Calu3 (cell line): ENCODE data around the gene TPD52L3. TPM values are rescaled to one million over a fixed set of nuclear protein-coding genes. Genes with fewer than 3 reads are reported as not detected.

Experiments
- BruUV-seq: library from RNA; stranded (reverse); fragments of 400-500 nt; replicated peaks from 2 replicates; lab custom pipeline; 2021; lab: Mats Ljungman, UMichigan
- CTCF ChIA-PET: fragments of 300-600 bp; sonication (Branson Sonifier 250); formaldehyde crosslinking; loops from one replicate; lab custom pipeline; 2022; ENCODE audit warnings: antibody characterized with exemption; lab: Charles Lee
- DNase-seq: peaks from one replicate; pipeline ENCODE4 v3.0.0; 2022
- H3K27ac Mint-ChIP-seq: one replicate; pipeline ENCODE4 v1.8.0; 2022; ENCODE audit warnings: mixed read lengths; ENCODE audit not compliant: unreplicated experiment
- H3K27me3 Mint-ChIP-seq: one replicate; pipeline ENCODE4 v1.8.0; 2022; ENCODE audit warnings: mixed read lengths; ENCODE audit not compliant: unreplicated experiment
- H3K36me3 Mint-ChIP-seq: one replicate; pipeline ENCODE4 v1.8.0; 2022; ENCODE audit warnings: mild to moderate bottlenecking, moderate library complexity, mixed read lengths; ENCODE audit not compliant: insufficient read depth, unreplicated experiment
- H3K4me1 Mint-ChIP-seq: one replicate; pipeline ENCODE4 v1.8.0; 2022; ENCODE audit warnings: mild to moderate bottlenecking, low read depth, mixed read lengths; ENCODE audit not compliant: unreplicated experiment
- H3K4me3 Mint-ChIP-seq: one replicate; pipeline ENCODE4 v1.8.0; 2022; ENCODE audit warnings: mild to moderate bottlenecking, low read depth, moderate library complexity, mixed read lengths; ENCODE audit not compliant: unreplicated experiment
- H3K9me3 Mint-ChIP-seq: one replicate; pipeline ENCODE4 v1.8.0; 2022; ENCODE audit warnings: low read depth, mixed read lengths; ENCODE audit not compliant: unreplicated experiment
- CTCF ChIP-seq: fragments of 200-600 bp; IDR thresholded peaks from one replicate; pipeline ENCODE4 v1.8.0; 2022; ENCODE audit warnings: antibody characterized with exemption; ENCODE audit not compliant: unreplicated experiment
- intact Hi-C: fragments of 100-400 bp; cut with micrococcal nuclease; formaldehyde crosslinking; loops from one replicate; pipeline ENCODE4 v1.10.0; 2022; ENCODE audit not compliant: unreplicated experiment
- total RNA-seq: library from RNA; stranded (reverse); gene quantifications from 2 replicates; pipeline ENCODE4 v1.2.3, GENCODE V29; 2022

The TPD52L3 gene
- total RNA-seq, 1 experiment from 2014 or later = not detected

DNA sequence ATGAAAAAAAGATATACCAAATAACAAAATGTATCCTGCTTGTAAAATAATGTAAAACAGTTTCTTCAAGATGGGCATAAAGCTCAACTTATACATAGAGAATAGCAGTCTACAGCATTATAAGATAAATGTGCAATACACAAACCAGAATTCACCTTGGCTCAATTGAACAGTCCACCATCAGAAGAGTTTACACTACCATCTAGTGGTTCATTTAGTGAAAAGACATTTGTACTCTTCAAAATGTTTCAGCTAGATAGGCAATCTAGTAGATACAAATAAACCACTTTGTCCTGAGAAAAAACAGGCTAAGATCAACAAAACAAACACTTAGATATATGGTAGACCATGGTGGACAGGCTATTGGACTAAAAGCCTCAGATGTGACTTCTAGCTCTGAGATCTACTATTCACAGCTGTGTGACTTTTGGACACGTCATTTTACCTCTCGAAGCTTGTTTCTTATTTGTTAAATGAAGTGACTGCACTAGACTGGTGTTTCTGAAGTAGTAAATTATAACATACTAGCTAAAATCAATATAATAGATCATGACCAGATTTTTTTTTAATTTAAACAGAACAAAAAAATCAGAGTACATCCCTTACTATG, 22.1 kb upstream of the TPD52L3 start:
- Mint-ChIP-seq H3K9me3 (peaks cover 5% of the 10 kb centered on the region), H3K36me3 (no peaks in the 10 kb centered on the region), H3K4me3 (no peak overlapping the region), H3K27ac (no peak overlapping the region), H3K27me3 (no peaks in the 10 kb centered on the region), H3K4me1 (peaks cover 8% of the 10 kb centered on the region)
- TF ChIP-seq CTCF = peak; percentile 23
- no peak for DNase-seq
- no TSS peak for BruUV-seq
- CTCF ChIA-PET = interaction anchor here (0.6 to 2.5 kb wide), 8 partner anchors 9 to 420 kb away, joined by 3 to 43 read pairs (median 4); no protein-coding TSS in a partner anchor
- intact Hi-C loops = loop anchor here (1.0 to 10.0 kb wide), 3 partner anchors 81 to 419 kb away; no protein-coding TSS in a partner anchor

GRCh38 chr9:6307551-6308096, 20.6 kb upstream of the TPD52L3 start:
- Mint-ChIP-seq H3K36me3 (no peaks in the 10 kb centered on the region), H3K27ac (no peak overlapping the region), H3K4me3 (no peak overlapping the region), H3K27me3 (no peaks in the 10 kb centered on the region), H3K4me1 (peaks cover under 1% of the 10 kb centered on the region), H3K9me3 (peaks cover 5% of the 10 kb centered on the region)
- intact Hi-C loops = loop anchor here (2.0 to 10.0 kb wide), 2 partner anchors 83 to 421 kb away; no protein-coding TSS in a partner anchor
- TF ChIP-seq CTCF = no peak
- CTCF ChIA-PET = no interaction called here
- no TSS peak for BruUV-seq
- DNase-seq = no peak

GRCh38 chr9:6330958-6331634, 2.9 kb downstream of the TPD52L3 start:
- intact Hi-C loops = no loop called here
- BruUV-seq = no TSS peak
- CTCF ChIA-PET = no interaction called here
- DNase-seq = no peak
- H3K36me3 Mint-ChIP-seq = no peaks in the 10 kb centered on the region
- H3K27me3 Mint-ChIP-seq = peaks cover 16% of the 10 kb centered on the region
- H3K27ac Mint-ChIP-seq = no peak overlapping the region
- no peaks in the 10 kb centered on the region for H3K4me1 Mint-ChIP-seq
- TF ChIP-seq CTCF = no peak
- peaks cover 7% of the 10 kb centered on the region for H3K9me3 Mint-ChIP-seq
- H3K4me3 Mint-ChIP-seq = no peak overlapping the region

DNA sequence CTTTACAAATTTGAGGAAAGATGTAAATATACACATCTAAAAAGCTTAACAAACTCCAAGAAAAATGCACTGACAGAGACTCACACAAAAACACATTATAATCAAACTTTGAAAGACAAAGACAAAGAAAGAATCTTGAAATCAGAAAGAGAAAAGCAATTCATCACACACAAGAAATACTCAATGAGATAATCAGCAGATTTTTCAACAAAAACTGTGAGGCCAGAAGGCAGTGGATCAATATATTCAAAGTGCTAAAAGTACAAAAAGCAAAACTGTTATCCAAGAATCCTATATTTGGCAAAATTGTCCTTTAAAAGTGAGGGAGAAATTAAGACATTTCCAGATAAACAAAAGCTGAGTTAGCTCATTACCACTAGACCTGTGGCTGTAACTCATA, 6.1 kb downstream of the TPD52L3 start:
- no peak for TF ChIP-seq CTCF
- Mint-ChIP-seq H3K9me3 (peaks cover 9% of the 10 kb centered on the region), H3K27me3 (peaks cover 37% of the 10 kb centered on the region), H3K4me1 (no peaks in the 10 kb centered on the region), H3K27ac (no peak overlapping the region), H3K4me3 (no peak overlapping the region), H3K36me3 (no peaks in the 10 kb centered on the region)
- CTCF ChIA-PET = no interaction called here
- DNase-seq = no peak
- intact Hi-C loops = no loop called here
- no TSS peak for BruUV-seq
